Non-pigmented ciliary epithelial cell (primary cell): Measurements from ENCODE around the gene NDEL1.

Experiments used
- DNase-seq: peaks from one replicate; pipeline ENCODE4 v3.0.0-alpha.2; 2010; ENCODE audit warnings: low read depth

Gene NDEL1

DNA sequence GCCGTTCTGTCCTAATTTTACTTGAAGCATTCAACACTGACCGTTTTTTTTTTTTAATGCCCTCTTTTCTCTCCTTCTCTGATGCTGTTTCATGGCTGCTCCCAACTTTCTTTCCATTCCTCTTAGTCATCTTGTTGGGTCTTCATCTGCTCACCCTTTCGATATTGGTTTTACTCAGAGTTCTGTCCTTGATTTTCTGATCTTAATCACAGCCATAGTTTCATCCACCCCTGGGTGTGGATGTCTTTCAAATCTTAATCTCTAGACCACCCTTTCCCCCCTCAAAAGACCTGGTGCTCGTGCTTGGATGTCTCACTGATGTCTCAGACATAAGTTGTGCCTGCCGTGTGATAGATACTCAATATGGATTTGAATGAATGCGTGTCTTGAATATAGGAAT lies 22.4 kb downstream of the NDEL1 start:
- no peak for DNase-seq

DNA sequence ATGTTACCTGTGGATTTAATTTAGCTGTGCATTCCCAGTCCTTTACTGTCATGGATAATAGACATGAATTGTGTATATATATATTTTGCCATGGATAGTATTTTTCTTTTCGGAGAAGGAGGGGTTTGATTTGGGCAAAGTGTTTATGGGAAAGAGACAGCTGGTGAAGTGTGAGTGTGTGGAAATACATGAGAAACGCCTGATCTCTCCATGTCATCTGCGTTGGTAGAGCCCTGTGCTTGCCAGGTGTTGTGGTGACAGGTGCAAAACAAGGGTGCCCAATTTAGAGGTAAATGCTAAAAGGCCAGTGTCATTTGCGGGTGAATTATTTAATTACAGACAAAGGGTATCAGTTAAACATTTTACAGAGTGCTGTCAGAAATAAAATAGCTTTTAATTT lies 23.4 kb downstream of the NDEL1 start:
- no peak for DNase-seq

DNA sequence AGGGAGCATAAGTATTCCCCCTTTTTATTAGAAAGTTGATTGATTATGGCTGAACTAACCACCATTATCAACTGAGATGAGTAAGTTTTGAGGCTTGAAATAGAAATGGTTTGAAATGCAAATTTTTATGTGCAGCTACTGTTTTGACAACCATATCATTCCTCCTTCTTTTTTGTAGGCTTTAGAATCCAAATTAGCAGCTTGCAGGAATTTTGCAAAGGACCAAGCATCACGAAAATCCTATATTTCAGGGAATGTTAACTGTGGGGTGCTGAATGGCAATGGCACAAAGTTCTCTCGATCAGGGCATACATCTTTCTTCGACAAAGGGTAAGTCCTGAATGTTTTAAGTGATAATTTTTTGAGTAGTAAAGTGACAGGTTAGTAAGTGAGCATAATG lies 24.1 kb downstream of the NDEL1 start:
- DNase-seq, result no peak

DNA sequence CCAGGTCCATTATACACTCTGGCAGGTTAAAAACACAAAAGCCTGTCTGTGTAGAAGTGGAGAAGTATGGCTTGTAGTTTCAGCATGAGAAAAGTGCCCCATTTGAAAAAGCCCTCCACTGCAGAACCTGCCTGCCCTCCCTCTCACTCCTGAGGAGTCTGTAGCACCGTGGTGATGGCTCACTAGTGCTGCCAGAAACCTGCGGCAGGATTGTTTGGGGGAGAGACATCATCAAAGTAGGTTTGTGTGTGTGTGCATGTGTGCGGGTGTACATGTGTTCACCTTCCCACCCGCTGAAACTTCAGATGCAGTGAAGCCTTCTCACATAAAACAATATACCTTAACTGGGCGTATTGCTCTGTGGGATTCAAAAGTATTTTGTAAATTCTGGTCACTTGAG lies 26.9 kb downstream of the NDEL1 start:
- no peak for DNase-seq

DNA sequence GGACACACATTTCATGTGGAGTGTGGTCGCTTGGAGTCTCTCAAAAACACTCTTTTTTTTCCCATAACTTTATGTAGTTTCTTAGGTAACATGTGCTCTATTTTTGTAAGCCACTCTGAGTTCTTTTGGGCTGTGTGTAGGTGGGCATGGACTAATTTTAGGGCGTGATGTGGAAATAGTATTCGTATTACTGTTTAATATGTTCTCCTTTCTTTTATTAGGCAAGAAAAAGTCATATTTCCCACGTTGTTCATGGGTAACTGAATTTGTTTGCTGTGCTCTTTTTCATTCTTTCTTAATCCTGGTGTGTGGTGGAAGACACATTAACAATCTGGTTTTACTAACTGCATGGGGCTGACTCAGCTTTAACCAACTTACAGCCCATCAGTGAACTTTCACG lies 27.4 kb downstream of the NDEL1 start:
- DNase-seq, result peak; percentile 32

DNA sequence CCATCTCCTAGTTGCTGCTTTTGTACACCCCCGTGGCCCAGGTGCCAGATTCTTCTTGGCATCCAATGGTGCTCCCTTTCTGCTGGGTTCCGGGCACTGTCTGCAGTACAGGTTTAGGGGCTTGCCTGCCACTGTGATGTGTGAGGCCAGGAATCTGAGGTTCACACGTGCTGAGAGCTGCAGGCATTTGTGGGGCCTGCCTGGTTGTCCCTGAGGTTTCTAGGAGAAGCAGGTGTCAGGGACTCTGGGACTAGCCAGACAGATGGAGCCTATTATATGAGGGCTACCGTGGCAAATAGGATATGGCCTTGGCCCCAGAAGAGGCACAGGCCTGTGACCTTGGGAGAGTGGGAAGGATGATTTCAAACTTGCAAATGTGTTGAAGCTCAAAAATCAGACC lies 29.3 kb downstream of the NDEL1 start:
- DNase-seq, result no peak

DNA sequence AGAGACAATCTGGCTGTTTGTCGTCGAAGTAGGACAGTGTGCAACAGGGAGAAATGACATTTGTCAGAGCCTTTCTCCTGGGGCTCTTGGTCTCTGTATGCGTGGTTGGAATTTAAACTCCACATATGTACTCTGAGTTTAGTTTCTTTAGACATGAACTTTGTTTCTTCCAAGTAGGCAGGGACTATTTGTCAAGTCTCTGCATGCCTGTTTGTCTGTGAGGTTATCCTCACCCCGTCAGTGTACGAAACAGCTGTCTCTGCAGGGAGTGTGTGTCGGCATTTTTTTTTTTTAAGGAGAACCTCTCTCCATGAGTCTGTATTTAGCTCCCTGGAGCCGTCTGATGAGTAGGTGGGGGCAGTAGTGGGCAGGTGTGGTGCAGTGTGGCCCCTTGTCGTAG lies 29.7 kb downstream of the NDEL1 start:
- DNase-seq, result no peak

DNA sequence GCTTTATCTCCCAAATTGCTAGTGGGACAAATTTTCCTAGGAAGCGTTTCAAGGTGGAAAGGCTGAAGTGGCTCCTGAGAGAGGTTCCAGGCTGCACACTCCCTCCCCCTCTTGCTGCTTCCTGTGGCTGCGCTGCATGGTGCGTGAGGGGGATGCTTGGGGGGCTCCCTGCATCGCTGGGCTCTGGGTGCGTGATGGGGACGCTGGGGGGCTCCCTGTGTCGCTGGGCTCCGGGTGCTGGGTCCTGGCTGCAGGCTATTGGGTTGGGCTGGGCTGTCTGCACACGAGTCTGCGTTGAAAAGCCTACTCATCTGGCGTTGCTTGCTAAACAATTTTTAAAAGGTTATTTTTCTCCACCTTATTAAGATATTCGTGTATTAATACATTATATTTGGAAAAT lies 30.1 kb downstream of the NDEL1 start:
- DNase-seq, result no peak

DNA sequence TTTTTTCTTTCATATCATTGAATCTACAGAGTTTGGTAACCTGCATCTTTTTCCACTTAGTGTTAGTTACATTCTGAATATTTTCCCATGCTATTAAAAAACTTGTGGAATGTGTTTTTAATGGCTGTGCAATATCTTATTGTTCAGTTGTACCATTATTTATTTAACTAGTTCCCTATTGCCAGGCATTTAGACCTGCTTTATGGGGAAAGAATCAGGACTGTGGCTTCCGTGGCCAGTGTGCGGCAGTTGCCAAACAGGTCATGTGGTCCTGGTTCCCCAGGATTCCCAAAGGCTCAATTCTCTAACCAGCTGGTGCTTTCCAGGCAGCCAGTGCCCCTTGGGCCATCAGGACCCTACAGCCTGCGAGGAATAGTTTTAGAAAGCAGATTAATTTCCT lies 30.8 kb downstream of the NDEL1 start:
- DNase-seq, result no peak

DNA sequence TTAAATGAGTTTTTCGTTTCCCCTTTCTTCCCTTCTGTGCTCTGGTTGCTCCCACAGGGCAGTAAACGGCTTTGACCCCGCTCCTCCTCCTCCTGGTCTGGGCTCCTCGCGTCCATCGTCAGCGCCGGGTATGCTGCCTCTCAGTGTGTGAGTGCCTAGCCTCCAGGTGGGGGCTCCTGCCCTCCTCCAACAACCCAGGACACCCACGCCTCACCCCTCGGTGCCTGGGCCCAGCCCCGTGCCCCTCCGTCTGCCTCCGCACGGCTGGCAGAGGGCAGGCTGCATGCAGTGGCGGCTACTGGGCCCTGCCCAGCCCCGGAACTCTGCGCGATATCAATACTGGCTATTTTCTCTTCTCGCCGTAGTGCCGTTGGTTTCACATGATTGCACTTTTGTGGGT lies 31.2 kb downstream of the NDEL1 start:
- no peak for DNase-seq

DNA sequence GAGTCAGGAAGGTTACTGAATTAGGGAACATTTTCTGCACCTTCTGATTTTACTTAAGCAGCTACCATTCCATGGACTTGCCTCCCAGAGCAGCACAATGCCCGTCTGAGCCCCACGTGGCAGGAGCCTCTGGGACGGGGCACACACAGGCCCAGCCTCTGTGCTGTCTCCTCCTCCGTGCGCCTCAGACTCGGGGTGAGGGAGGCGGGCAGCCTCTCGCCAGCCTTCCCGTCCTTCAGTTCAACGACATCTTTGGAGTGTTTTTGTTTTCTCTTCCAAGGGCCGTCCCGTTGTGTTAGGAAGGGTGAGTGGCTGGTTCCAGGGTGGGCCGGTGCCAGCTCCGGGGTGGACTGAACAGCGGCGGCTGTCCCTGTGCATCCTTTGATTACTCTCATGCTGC lies 31.8 kb downstream of the NDEL1 start:
- no peak for DNase-seq

DNA sequence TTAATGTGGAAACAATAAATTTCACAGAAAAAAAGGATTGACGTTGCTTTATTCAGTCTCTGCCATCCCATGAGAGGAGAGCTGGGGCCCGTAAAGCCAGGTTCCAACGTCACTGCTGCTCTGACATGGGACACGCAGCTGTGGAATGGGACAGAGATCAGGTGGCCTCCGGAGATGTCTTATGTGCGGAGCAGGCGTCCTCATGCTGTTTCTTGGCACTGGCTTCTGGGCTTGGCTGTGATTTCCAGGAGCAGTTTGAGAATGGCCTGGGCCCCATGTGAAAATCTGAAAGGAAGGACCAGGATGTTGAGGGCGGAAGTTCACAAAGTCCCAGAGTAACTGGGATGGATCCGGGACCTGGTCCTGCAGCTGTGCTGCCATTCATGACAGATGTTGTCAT lies 32.4 kb downstream of the NDEL1 start:
- DNase-seq, result no peak

DNA sequence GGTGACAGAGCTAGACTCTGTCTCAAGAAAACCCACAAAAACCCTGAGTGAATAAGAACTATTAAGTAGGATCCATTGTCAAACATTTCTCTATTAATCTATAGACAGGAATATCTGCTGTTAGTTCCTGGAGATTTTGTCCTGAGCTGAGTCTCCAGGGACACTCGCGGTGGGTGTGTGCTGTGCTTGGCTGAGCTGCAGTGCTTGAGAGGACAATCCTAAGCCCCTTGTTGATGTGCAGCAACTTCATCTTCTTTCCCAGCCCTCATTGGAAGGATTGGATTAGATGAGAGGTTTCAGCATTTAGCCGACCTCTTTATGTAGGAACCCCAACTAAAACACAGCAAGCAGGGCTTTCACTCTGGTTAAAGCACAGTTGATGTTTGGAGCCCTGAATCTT lies 33.3 kb downstream of the NDEL1 start:
- DNase-seq, result no peak

DNA sequence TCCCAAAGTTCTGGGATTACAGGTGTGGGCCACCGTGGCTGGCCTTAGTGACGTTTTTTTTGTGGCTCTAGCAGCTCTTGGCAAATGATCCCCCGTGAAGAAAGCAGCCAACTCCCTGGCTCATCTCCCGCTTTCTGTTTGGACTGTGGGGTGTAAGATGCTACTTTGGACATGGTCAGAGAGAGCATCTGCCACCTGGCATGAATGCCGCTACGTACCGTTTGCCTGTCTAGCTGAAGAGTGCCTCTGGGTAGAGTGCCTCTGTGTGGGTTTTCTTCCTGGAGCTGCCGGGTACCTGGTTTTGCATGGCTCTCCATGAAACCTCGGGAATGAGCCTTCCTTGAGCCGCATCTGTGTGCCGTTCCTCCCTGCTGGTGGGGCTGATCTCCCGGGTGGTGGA lies 34.3 kb downstream of the NDEL1 start:
- no peak for DNase-seq

DNA sequence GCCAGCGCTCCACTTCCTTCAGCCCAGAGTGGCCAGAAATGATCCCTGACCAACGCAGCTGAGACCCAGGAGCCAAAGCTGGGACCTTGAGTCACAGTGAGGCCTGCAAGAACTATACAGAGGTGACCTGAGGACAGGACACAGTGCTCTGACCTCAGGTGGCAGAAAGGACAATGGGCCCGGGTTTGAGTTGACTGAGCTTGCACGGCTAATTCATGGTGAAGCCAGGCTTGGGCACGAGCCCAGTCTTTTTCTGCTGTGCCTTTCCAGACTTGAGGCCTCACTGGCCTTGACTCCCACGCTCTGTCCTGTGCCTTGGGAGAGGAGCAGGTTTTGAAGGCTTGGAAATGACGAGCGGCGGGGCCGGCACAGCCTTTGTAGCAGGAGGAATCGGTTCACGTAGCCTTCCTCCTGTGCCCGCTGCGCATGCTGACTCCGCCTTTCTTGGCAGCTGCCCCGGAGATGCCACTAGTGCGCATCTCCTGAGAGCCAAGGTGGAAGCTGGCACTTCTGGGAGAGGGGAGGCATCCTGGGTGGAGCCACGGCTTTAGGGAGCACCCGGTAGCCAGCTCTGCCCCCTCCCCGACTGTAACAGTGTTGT lies 34.9 kb downstream of the NDEL1 start:
- DNase-seq, result no peak

DNA sequence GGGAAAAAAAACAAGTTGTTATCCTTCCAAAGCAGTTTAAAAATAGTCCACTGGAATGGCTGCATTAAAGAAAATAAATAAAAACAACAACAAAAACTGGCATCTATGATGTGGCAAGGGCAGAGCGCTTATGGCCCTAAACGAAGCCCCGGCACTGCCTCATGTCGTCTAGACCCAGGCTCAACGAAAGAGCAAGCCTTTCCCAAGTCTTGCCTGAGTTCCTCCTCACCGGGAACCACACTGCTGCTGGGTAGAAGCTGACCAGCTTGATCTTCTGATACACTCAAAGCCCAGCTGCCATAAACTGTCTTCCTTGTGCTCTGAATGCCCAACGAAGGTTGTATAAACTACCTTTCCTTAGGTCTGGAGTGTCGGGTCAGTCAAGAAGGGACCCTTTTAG lies 37.0 kb downstream of the NDEL1 start:
- DNase-seq, result no peak

DNA sequence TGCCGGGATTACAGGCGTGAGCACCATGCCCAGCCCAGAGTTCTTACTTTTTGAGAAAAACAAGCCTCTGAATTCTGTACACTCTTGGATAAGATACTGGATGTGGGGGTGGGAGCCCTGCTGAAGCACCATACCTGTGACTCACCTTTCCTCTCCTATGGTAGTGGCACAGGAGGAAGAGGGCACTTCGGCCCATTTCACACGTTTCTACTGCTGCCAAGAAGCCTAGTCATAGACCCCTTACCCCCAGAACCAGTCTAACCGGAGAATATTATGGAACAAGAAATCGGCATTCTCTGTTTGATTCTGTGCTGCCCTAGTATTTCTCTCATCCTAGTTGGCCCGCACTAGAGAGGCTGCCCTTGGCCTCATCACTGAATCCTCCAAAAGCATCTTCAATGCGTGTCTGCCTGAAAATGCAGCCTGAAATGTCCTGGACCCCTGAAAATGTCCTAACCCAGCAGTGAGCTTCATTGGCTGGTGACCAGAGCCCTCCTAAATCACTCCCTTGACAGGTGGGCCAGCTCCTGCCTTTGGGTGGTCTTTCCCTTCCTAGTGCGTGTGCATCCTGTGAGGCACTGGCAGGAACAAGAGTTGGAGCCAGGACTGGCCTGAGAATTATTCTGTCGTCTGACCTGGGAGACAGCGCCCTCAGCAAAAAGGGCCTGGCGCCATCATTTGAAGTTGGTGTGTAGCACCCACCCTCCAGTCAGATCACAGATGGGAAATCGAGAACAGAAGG lies 37.9 kb downstream of the NDEL1 start:
- no peak for DNase-seq

DNA sequence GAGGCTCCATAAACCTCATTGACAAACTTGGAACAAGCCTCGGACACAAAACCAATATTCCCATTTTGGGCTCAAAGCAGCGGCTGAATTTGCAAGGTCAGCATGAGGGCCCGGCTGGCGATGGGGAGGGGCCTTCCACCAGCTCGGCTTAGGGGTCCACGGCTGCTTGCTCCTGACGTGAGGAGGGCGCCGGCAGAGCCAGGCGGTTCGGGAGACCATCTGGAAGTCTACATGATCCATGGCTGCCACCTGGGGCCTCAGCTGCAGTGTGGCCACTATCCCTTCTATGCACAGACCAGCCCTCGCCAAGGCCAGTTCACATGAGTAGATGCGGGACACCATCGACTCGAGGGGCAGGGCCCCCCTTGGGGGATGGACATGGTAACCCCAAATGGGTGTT lies 39.1 kb downstream of the NDEL1 start:
- no peak for DNase-seq

DNA sequence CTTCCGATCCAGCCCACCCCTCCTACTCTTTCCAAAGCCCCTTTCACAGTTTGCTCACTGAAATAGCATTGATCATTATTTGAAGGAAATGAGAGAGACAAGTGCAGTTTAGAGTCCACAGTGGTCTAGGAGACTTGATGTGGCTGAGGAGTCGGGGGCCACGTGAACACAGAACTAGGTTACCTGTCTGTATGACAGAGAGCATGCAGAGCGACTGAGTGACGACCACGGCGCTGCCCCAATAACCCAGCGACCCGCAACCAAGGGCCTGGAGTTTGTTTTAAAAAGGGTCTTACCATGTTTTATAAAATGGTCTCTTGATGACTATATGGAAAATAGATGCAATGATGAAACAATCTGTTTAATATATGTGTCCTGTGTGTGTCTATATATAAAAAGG lies 39.5 kb downstream of the NDEL1 start:
- no peak for DNase-seq

DNA sequence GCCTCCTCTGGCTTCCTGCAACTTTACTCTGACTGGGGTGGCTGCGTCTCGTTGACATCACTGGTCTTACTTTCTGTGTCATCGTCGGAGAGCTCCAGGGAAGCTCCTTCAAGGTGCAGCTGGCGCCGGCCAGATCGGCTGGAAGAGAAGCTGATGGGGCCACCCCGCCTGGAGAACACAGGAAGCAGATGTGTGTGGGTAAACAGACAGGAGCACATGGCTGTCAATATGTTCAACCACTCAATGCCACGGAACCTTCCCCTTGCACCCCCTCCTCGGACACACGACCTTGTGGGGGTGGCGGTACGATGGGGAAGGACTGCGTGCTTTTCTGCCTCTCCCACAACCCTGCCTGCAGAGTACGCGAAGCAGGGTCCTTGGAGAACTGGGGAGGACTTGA lies 40.1 kb downstream of the NDEL1 start:
- no peak for DNase-seq

DNA sequence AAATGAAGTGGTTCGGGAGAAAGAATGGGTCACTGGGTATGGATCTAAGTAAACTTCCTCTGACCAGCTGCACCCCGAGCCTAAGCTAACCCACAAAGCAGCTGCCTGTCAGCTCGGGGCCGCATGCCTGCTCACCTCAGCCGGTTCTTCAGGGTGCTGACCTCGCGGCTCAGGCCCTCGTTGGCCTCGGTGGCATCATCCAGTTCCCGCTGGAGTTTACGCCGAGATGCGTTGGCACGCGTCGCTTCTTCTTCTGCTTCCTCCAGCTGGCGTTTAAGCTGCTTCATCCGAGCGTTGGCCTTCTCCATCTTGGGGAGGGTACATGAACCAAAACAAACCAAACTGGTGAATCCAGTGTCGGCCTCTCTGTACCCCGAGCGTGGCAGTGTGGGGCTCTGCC lies 41.1 kb downstream of the NDEL1 start:
- no peak for DNase-seq

DNA sequence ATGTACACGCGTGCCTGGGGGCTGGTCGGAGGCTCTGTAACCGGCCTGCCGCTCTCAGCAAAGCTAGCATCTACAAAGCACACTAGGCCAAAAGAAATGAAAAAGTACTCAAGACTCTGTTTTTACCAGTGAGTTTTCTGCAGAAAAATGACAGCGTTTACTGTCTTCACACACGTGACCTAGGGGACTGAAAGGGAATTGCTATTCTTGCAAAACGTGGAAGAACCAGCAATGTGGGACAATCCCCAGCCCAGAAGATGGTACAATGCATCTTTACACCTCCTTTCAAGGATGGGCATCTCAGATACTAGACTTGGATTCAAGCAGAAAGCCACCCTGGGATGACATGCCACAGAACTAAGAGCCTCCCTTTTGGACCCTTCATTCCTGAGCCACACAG lies 41.5 kb downstream of the NDEL1 start:
- no peak for DNase-seq

DNA sequence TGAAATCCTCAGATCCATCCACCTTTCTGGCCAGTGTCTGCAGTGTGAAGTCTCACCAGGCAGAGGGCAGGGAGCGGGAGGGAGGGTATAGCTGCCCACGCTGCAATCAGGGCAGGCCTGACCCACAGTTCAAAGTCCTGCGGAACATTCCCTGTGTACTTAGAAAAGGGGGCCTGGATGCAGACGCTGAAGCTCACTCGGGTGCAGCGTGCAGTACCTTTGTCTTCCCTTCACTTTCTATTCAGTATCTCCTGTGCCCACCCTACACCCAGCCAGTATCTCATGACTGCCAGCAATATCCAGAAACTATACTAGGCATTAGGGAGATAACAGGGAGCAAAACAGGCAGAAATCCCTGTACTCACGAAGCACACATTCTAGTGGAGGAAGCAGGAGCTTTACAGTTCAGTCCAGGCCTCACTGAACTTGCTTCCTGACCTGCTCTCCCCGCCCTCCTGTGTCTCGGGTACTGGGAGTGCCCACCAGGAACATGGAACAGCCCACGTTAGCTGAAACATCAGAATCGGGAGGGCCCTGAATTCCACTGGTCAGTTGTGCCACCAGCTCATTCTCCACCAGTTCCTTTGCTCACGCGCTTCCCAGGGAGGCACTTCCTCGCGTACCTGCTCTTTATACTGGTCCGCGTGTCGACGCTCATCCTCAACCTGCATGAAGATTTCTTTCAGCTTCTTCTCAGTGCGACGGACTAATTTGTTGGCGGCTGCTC lies 42.2 kb downstream of the NDEL1 start:
- DNase-seq, result no peak
